ENCODE data around the gene GOLPH3. TPM values are rescaled to one million over a fixed set of nuclear protein-coding genes. Genes with fewer than 3 reads are reported as not detected.

The GOLPH3 gene
- total RNA-seq, 2 donors from 2014 or later = 59.1 to 61.9 TPM

DNA sequence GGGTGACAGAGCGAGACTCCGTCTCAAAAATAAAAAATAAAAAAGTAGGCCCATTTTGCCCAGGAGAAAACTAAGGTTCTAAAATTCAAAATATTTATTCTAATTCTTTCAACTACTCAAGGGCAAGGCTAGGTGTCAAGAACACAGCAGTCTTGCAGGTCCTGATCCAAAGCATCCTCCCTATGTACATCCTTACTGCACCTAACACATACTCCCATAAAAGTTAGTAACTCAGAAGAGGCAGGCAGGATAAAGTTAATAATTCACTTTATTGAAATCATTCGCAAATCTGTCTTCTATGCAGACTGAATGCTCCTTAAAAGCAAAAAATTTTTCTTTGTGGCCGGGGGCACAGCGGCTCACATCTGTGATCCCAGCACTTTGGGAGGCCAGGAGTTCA is 11.1 kb downstream of the GOLPH3 start:
- no peak overlapping the region for H3K4me3 Mint-ChIP-seq
- no peaks in the 10 kb centered on the region for H3K27me3 Mint-ChIP-seq
- peak overlapping the region; percentile 29 for H3K27ac Mint-ChIP-seq
- no peaks in the 10 kb centered on the region for H3K36me3 Mint-ChIP-seq (ENCODE audit: low read depth)
- H3K9me3 ChIP-seq (ENCODE audit: control insufficient read depth, low read length, poor library complexity, severe bottlenecking) = no peaks in the 10 kb centered on the region
- peaks cover 19% of the 10 kb centered on the region for H3K4me1 Mint-ChIP-seq
- ATAC-seq = no peak
- no peak for DNase-seq

DNA sequence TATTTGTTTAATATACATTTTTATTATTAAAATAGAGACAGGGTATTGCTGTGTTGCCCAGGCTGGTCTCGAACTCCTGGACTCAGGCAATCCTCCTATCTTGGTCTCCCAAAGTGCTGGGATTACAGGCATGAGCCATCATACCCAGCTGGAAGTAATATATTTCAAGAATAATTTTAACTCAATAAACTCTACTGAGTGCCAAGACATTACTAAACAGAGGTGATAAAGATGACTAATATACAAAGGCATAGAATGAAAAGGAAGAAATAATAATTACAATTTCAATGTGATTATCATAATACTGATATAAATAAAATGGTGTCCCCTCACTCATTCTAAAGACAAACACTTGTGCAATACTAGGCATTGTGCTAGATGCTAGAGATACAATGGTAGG is 13.9 kb downstream of the GOLPH3 start:
- no peaks in the 10 kb centered on the region for H3K36me3 Mint-ChIP-seq (ENCODE audit: low read depth)
- no peak for ATAC-seq
- H3K27ac Mint-ChIP-seq = no peak overlapping the region

GRCh38 chr5:32159328-32160072 is 14.6 kb downstream of the GOLPH3 start:
- DNase-seq (no peak), ATAC-seq (no peak)
- Mint-ChIP-seq H3K4me1 (peaks cover 25% of the 10 kb centered on the region), H3K27ac (no peak overlapping the region), H3K36me3 (ENCODE audit: low read depth) (no peaks in the 10 kb centered on the region), H3K4me3 (no peak overlapping the region), H3K27me3 (no peaks in the 10 kb centered on the region)
- no peaks in the 10 kb centered on the region for H3K9me3 ChIP-seq (ENCODE audit: control insufficient read depth, low read length, poor library complexity, severe bottlenecking)

More for the DNA sequence above, 13.9 kb downstream of the GOLPH3 start:
- Mint-ChIP-seq H3K27me3 (no peaks in the 10 kb centered on the region), H3K4me1 (peaks cover 24% of the 10 kb centered on the region), H3K4me3 (no peak overlapping the region)
- H3K9me3 ChIP-seq (ENCODE audit: control insufficient read depth, low read length, poor library complexity, severe bottlenecking) = no peaks in the 10 kb centered on the region
- DNase-seq = no peak

DNA sequence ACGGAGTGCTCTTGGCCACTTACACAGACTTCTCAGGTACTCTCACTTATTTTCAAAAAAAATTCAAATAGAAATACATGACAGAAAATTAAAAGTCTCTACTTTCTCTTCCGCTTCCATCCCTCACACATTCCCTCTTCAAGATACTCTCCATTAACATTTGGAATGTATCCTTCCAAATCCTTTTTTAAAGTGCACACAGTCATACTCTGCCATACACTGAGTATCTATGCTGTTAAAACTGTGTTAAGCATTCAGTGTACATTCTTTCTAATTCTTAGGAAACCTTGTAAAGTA is 15.5 kb downstream of the GOLPH3 start:
- Mint-ChIP-seq H3K27ac (no peak overlapping the region), H3K27me3 (no peaks in the 10 kb centered on the region), H3K4me1 (peaks cover 26% of the 10 kb centered on the region), H3K36me3 (ENCODE audit: low read depth) (no peaks in the 10 kb centered on the region), H3K4me3 (no peak overlapping the region)
- no peak for DNase-seq
- ATAC-seq = no peak
- no peaks in the 10 kb centered on the region for H3K9me3 ChIP-seq (ENCODE audit: control insufficient read depth, low read length, poor library complexity, severe bottlenecking)

DNA sequence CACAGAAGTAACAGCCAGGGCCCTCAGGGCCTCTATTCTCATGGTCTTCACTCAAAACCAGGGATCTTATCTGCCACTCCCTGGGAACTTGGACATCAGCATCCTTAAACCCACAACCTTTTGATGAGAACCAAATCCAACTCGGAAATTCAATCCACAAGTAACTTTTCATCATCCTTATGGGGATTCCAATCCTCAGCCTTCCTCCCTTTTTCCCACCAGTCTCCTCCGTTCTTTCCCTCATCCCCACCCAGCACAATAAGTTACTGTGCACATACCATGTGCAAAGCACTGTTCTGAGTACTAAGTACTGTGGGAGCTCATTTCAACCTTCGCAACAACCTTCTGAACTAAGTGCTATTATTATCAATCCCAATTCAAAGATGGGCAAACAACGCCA is 17.0 kb downstream of the GOLPH3 start:
- H3K9me3 ChIP-seq (ENCODE audit: control insufficient read depth, low read length, poor library complexity, severe bottlenecking) = no peaks in the 10 kb centered on the region
- no peak for ATAC-seq
- Mint-ChIP-seq H3K4me3 (no peak overlapping the region), H3K36me3 (ENCODE audit: low read depth) (no peaks in the 10 kb centered on the region), H3K4me1 (peaks cover 30% of the 10 kb centered on the region), H3K27me3 (no peaks in the 10 kb centered on the region), H3K27ac (no peak overlapping the region)
- no peak for DNase-seq

GRCh38 chr5:32156635-32157034 is 17.5 kb downstream of the GOLPH3 start:
- no peaks in the 10 kb centered on the region for H3K9me3 ChIP-seq (ENCODE audit: control insufficient read depth, low read length, poor library complexity, severe bottlenecking)
- no peak for DNase-seq
- H3K4me1 Mint-ChIP-seq = peaks cover 35% of the 10 kb centered on the region
- ATAC-seq = no peak
- H3K27me3 Mint-ChIP-seq = no peaks in the 10 kb centered on the region
- H3K27ac Mint-ChIP-seq = no peak overlapping the region
- H3K4me3 Mint-ChIP-seq = no peak overlapping the region
- peaks cover 2% of the 10 kb centered on the region for H3K36me3 Mint-ChIP-seq (ENCODE audit: low read depth)

- H3K4me3 Mint-ChIP-seq = no peak overlapping the region
- DNase-seq = no peak
- H3K9me3 ChIP-seq (ENCODE audit: control insufficient read depth, low read length, poor library complexity, severe bottlenecking) = no peaks in the 10 kb centered on the region
- ATAC-seq = no peak
- H3K27me3 Mint-ChIP-seq = no peaks in the 10 kb centered on the region
- no peak overlapping the region for H3K27ac Mint-ChIP-seq
- peaks cover 2% of the 10 kb centered on the region for H3K36me3 Mint-ChIP-seq (ENCODE audit: low read depth)
- peaks cover 27% of the 10 kb centered on the region for H3K4me1 Mint-ChIP-seq
These were observed 18.9 kb downstream of the GOLPH3 start for GRCh38 chr5:32155211-32155610.

GRCh38 chr5:32153723-32154122 is 20.4 kb downstream of the GOLPH3 start:
- H3K36me3 Mint-ChIP-seq (ENCODE audit: low read depth) = peaks cover 2% of the 10 kb centered on the region
- peaks cover 38% of the 10 kb centered on the region for H3K4me1 Mint-ChIP-seq
- ATAC-seq (no peak), DNase-seq (no peak)
- H3K4me3 Mint-ChIP-seq = no peak overlapping the region
- H3K27ac Mint-ChIP-seq = no peak overlapping the region
- no peaks in the 10 kb centered on the region for H3K9me3 ChIP-seq (ENCODE audit: control insufficient read depth, low read length, poor library complexity, severe bottlenecking)
- H3K27me3 Mint-ChIP-seq = no peaks in the 10 kb centered on the region

- H3K9me3 ChIP-seq (ENCODE audit: control insufficient read depth, low read length, poor library complexity, severe bottlenecking) = no peaks in the 10 kb centered on the region
- Mint-ChIP-seq H3K36me3 (ENCODE audit: low read depth) (peaks cover 2% of the 10 kb centered on the region), H3K4me1 (peaks cover 40% of the 10 kb centered on the region), H3K4me3 (no peak overlapping the region), H3K27ac (no peak overlapping the region), H3K27me3 (no peaks in the 10 kb centered on the region)
- DNase-seq = no peak
- no peak for ATAC-seq
These were observed 22.9 kb downstream of the GOLPH3 start for GRCh38 chr5:32151198-32151597.

GRCh38 chr5:32150366-32150765 is 23.8 kb downstream of the GOLPH3 start:
- Mint-ChIP-seq H3K27me3 (no peaks in the 10 kb centered on the region), H3K36me3 (ENCODE audit: low read depth) (peaks cover 2% of the 10 kb centered on the region), H3K27ac (no peak overlapping the region), H3K4me1 (peaks cover 45% of the 10 kb centered on the region), H3K4me3 (no peak overlapping the region)
- no peaks in the 10 kb centered on the region for H3K9me3 ChIP-seq (ENCODE audit: control insufficient read depth, low read length, poor library complexity, severe bottlenecking)
- no peak for DNase-seq
- no peak for ATAC-seq

GRCh38 chr5:32147959-32148358 is 26.2 kb downstream of the GOLPH3 start:
- no peak for ATAC-seq
- Mint-ChIP-seq H3K4me1 (peaks cover 39% of the 10 kb centered on the region), H3K27me3 (no peaks in the 10 kb centered on the region), H3K36me3 (ENCODE audit: low read depth) (peaks cover 2% of the 10 kb centered on the region), H3K27ac (peak overlapping the region; percentile 78), H3K4me3 (no peak overlapping the region)
- H3K9me3 ChIP-seq (ENCODE audit: control insufficient read depth, low read length, poor library complexity, severe bottlenecking) = no peaks in the 10 kb centered on the region
- no peak for DNase-seq

DNA sequence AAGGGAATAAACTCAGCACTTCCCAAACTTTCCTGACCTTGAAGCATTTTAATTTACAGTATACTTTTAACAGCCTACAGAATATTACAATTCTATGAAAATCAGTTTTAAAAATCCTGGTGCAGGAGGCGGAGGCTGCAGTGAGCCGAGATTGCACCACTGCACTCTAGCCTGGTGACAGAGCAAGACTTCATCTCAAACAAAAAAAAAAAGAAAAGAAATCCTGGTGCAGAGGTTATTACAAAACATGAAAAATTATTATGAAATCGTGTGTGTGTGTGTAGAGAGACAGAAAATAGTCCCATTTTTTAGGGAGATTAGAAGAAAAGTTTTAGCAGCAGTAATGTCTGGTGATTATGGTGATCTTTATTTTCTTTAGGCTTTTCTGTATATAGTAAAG is 26.9 kb downstream of the GOLPH3 start:
- Mint-ChIP-seq H3K4me1 (peaks cover 38% of the 10 kb centered on the region), H3K27ac (peak overlapping the region; percentile 65)

DNA sequence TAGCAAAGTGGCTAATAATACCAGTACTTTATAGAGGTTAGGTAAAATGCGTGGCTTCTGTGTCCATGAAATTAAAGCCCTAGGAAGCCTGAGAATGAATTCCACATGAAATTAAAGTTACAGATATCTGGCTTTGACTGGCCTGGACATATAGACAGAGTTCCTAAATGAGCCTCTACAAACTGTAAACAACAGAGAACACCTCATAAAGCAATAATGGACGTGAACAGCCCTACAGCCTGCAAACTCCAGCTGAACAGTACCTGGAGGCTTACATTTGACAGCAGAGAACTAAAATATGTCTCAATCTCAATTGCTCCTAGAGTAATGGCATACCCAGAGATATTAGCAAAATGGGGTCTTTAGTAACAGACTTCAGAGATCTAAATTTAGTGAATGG is 28.7 kb downstream of the GOLPH3 start:
- H3K36me3 Mint-ChIP-seq (ENCODE audit: low read depth) = no peaks in the 10 kb centered on the region
- peak overlapping the region; percentile 61 for H3K4me3 Mint-ChIP-seq
- H3K4me1 Mint-ChIP-seq = peaks cover 33% of the 10 kb centered on the region
- H3K27ac Mint-ChIP-seq = peak overlapping the region; percentile 89
- ATAC-seq (no peak), DNase-seq (no peak)
- no peaks in the 10 kb centered on the region for H3K27me3 Mint-ChIP-seq
- H3K9me3 ChIP-seq (ENCODE audit: control insufficient read depth, low read length, poor library complexity, severe bottlenecking) = no peaks in the 10 kb centered on the region

More for the DNA sequence above, 26.9 kb downstream of the GOLPH3 start:
- peaks cover 2% of the 10 kb centered on the region for H3K36me3 Mint-ChIP-seq (ENCODE audit: low read depth)
- no peaks in the 10 kb centered on the region for H3K9me3 ChIP-seq (ENCODE audit: control insufficient read depth, low read length, poor library complexity, severe bottlenecking)
- ATAC-seq (no peak), DNase-seq (no peak)
- no peaks in the 10 kb centered on the region for H3K27me3 Mint-ChIP-seq
- H3K4me3 Mint-ChIP-seq = peak overlapping the region; percentile 61
